Stimulated activated CD8-positive, alpha-beta memory T cell treated with anti-CD3 and anti-CD28 coated beads, Interleukin-7, amount 100 ng/mL, for 4 hours (primary cell): Measurements from ENCODE around the gene RABGAP1L.
"Not testable (repeated sequence)": the region's sequence is repeated elsewhere in the genome, so short reads cannot be mapped to it uniquely, and the experiment has no call there.

Experiments
- DNase-seq, 2 donors: peaks; one replicate each; pipeline ENCODE4 v3.0.0-alpha.2; 2020; ENCODE audit warnings: low read depth in 2 of 2

RABGAP1L gene

GRCh38 chr1:174198202-174198601 is 38.9 kb downstream of the RABGAP1L start:
- DNase-seq = no peak

DNA sequence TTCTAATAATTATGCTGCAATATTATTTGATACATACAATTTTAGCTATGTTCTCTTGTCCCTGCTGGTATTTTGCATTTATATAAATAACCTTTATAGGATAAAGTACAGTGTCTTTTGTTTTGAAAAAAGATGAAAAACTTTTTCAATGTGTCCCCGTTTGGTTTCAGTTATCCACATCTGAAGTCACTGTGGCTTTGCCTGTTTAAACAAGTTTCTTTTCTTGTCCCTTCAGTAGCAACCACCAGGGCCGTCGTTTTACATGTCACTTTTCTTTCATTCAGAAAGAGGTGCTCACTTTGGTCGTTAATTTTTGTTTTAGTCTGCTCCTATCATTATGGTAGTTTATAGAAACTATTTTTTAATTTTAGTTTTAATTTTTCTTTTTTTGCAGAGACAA is 41.4 kb downstream of the RABGAP1L start:
- DNase-seq = no peak

GRCh38 chr1:174204697-174205308 is 45.5 kb downstream of the RABGAP1L start:
- DNase-seq = no peak

DNA sequence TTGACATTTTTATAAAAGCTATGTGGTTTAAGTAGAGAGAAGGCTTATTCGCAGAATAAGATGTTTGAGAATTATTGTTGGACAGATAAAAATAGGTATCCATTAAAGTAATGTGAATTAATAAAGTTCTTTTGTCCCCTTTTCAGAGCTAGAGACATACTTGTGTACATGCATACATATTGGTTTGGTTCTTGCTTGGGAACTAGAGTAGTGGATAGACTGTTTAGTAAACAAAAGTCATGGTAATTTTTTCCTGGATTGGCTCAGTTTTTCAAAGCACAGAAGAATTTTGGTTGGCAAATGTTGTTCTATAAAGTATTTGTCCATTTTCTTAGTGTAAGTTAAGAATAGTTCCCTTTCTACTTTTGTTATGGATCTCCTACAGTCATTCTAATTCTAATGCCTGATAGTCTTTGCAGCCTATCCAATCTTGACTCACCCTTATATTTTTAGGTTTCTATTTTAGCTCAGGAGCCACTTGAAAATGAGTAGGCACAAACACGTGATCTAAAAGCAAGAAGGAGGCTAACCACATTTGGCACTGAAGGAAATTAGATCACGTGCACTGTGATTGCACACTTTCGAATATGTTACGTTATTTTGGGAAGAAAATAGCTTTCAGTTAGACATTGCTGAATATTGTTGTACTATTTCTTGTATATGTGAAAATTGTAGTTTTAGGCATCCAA is 47.0 kb downstream of the RABGAP1L start:
- DNase-seq = no peak

- no peak for DNase-seq
These were observed 50.2 kb downstream of the RABGAP1L start for GRCh38 chr1:174209347-174210187.

DNA sequence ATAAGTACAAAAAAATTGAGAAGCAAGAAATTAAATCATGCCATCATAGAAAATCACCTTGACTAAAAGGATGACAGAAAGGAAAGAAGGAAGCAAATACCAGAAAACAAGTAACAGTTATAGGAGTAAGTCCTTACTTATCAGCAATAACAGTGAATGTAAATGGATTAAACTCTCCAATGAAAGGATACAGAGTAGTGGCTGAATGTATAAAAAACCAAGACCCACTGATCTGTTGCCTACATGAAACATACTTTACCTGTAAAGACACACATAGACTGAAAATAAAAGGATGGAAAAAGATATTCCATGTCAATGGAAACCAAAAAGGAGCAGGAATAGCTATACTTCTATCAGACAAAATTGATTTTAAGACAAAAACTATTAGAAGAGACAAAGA is 52.2 kb downstream of the RABGAP1L start:
- DNase-seq = no peak

- no peak for DNase-seq
These were observed 56.4 kb downstream of the RABGAP1L start for GRCh38 chr1:174215766-174216165.

DNA sequence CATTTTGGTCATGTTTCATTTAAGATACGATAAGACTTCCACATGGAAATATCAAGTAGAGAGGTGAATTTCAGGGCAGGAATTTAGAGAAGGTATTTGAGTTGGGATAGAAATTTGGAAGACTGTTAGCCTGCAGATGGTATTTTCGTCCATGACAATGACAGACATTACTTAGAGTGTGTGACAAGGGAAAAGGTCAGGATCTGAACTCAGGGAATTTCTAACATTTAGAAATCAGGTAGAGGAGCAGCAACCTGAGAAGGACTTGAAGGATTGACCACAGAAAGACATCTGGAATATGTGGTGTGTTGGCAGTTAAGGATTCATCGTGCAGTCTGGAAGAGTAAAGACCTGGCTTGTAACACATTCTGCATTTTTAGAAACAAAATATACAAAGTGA is 57.9 kb downstream of the RABGAP1L start:
- DNase-seq = no peak

GRCh38 chr1:174217787-174218574 is 58.7 kb downstream of the RABGAP1L start:
- DNase-seq = no peak

- DNase-seq = no peak
These were observed 59.7 kb downstream of the RABGAP1L start for GRCh38 chr1:174218983-174219382.

DNA sequence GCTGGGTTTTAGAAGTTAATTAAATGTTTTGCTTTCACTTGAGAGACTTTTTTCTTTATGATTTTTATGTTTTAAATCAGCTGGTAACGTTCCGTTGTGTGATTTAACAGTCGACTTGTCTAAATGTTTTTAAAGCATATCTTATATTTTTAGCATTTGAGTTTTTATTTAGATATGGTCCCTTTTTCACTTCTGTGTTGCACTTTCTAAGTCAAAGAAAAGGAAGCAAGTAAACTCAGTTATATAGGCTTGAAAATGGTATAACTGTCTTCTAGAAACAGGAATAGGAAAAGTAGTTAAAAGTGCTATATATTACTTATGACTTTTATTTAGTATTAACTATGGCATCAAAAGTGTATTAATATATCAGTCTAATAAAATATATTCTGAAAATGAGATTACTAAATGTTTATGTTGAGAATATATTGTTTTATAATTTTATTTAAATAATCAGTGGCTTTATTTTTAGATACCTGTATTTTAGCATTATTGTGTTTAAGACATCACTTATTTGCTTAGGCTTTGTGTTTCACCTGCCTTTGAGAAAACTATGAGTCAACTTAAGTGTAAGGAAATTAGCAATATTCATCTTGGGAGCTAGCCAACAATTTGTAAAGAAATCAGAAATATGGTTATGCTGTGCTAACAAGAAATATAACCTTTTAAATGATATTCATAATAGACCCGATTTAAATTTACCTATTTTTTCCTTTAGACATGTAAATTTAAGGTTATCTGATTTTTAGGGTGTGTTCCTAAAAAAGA is 60.5 kb downstream of the RABGAP1L start:
- no peak for DNase-seq

DNA sequence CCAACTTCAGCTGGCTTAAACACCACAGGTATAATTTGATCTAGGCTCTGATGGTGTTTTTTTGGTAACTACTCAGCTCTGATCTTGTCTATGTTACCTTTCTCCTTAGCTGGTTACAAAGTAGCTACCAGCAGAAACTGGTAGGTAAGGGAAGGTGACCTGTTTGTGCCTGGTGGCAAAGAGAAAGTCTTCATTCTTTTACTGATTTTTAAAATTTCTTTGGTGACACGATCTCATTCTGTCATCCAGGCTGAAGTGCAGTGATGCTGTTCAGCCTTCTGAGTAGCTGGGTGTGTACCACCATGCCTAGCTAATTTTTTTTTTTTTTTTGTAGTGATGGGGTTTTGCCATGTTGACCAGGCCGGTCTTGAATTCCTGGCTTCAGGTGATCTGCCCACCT is 62.4 kb downstream of the RABGAP1L start:
- DNase-seq = no peak

- DNase-seq = no peak
These were observed 63.0 kb downstream of the RABGAP1L start for GRCh38 chr1:174222166-174222949.

DNA sequence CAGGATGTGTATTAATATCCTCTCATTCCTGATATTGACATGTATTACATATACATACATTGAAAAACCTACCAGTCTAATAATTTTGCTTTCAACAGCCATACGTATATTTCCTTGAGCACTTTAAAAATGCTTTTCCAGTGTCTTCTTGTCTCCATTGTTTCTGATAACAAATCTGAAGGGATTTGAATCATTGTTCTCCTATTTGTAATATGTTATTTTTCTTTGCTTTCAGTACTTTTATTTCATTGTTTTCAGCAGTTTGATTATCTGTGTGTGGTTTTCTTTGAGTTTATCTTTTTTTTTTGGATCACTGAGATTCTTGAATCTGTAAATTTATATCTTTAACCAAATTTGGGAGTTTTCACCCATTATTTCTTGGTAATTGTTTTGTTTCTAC is 65.3 kb downstream of the RABGAP1L start:
- no peak for DNase-seq

- no peak for DNase-seq
These were observed 66.3 kb downstream of the RABGAP1L start for GRCh38 chr1:174225499-174226204.

DNA sequence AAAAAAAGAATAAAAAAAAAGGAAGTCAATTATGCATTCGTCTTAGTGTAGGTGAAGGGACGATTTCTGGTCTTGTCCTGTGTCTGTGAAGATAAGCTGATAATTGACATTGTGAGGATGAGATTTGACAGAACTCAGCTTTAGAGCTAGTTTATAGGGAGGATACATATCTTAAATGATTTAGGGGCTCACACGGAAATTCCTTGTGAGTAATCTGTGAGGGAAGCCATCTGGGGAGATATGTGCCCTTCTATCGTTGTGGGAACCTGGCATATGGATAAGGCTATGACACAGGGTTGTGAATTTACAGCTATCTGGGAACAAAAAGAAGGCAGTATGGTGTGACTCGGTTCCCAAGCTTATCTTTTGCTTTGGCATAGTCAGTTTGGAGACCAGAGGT is 71.1 kb downstream of the RABGAP1L start:
- no peak for DNase-seq

DNA sequence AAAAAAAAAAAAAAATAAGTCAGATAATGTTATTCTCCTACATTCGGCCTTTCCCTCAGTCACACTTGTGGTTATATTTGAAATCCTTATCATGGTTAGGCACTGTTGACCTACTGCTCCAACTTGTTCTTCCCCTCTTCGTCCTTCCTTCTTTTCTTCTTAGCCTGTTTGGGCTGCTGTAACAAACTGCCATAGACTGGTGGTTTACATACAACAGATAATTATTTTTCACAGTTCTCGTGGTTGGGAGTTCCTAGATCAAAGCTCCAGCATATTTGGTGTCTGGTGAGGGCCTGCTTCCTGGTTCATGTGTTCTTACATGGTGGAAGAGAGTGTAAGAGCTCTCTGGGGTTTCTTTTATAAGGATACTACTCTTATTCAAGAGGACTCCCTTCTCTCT is 73.4 kb downstream of the RABGAP1L start:
- no peak for DNase-seq

GRCh38 chr1:174238845-174239501 is 79.7 kb downstream of the RABGAP1L start:
- not testable (repeated sequence) for DNase-seq

DNA sequence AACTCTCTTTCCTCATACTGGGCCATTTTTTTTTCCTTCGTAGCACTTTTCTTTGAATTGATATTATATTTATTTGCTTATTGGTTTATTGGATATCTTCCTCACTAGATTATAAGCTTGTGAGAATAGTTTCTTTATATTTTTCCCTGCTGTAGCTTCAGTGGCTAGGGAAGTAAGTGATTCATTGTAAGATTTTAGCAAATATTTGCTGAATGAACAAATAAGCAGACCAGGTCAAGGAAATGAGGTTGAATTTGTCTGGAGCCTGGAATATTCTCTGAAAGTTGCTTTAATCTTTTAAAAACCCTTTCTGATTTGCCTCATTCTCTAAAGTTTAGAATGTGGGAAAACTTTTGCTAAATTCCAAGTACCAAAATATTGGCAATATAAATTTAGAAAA is 80.2 kb downstream of the RABGAP1L start:
- no peak for DNase-seq
